Omental fat pad (tissue), 4 donors: ENCODE results near the gene DEFB110. TPM values are rescaled to one million over a fixed set of nuclear protein-coding genes. Genes with fewer than 3 reads are reported as not detected.

Experiments
- ATAC-seq: fragments of 150-250 bp; one replicate; pipeline ENCODE4 v1.9.1; 2016; ENCODE audit warnings: mild to moderate bottlenecking, moderate library complexity; ENCODE audit not compliant: low FRiP score
- DNase-seq: peaks from one replicate; pipeline ENCODE4 v3.0.0-alpha.2; 2019; ENCODE audit warnings: low spot score
- total RNA-seq, 4 donors: library from RNA; depleted of rRNA; stranded (reverse); fragments of >200 nt; gene quantifications; one replicate each; pipeline ENCODE4 v1.1.0, GENCODE V29; 2016
- TF ChIP-seq, protein P1 (sequence below), 3 donors: fragments of 450-650 bp; IDR thresholded peaks; one replicate each; pipeline ENCODE4 v1.5.1; 2016 to 2017; ENCODE audit warnings: antibody characterized with exemption in 3 of 3, mild to moderate bottlenecking in 3 of 3, moderate library complexity in 2 of 3

DEFB110 gene
- total RNA-seq, 4 donors from 2014 or later: not detected

DNA sequence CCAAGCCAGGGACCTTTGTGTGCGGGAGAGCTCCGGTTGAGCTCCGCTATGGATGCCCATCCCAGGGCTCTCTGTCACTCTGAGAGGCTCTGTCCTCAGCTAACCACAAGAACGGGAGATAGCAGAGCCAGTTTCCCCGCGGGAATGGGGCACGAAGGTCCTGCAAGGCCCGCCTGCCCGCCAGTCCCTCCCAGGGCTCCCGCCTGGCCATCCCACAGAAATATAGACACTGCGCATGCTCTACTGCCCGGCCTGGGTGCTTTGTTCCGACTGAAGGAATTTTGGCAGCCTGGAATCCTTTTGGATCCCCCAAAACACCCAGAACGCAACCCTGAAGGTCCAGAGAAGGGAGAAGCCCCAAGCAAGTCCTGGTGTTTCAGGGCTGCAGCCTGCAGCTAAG lies 8.6 kb upstream of the DEFB110 start:
- TF ChIP-seq, protein P1, sequence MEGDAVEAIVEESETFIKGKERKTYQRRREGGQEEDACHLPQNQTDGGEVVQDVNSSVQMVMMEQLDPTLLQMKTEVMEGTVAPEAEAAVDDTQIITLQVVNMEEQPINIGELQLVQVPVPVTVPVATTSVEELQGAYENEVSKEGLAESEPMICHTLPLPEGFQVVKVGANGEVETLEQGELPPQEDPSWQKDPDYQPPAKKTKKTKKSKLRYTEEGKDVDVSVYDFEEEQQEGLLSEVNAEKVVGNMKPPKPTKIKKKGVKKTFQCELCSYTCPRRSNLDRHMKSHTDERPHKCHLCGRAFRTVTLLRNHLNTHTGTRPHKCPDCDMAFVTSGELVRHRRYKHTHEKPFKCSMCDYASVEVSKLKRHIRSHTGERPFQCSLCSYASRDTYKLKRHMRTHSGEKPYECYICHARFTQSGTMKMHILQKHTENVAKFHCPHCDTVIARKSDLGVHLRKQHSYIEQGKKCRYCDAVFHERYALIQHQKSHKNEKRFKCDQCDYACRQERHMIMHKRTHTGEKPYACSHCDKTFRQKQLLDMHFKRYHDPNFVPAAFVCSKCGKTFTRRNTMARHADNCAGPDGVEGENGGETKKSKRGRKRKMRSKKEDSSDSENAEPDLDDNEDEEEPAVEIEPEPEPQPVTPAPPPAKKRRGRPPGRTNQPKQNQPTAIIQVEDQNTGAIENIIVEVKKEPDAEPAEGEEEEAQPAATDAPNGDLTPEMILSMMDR (IDR thresholded peaks at IDR 0.05): no peak
- no peak for DNase-seq
- ATAC-seq: no peak

DNA sequence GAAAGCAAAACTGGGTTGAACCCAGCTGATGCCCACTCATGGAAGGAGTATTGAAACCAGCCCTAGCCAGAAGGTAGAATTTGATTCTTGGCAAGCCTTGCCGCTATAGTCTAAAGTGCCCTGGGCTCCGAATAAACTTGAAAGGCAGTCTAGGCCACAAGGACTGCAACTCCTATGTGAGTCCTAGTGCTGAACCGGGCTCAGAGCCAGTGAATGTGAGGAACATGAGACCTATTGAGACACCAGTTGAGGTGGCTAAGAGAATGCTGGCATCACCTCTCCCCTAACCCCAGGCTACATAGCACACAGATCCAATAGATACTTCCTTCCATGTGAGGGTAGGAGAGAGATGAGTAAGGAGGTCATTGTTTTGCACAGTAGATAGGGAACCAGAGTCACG lies 3.5 kb upstream of the DEFB110 start:
- TF ChIP-seq, protein P1 (IDR thresholded peaks at IDR 0.05): no peak
- no peak for DNase-seq
- ATAC-seq: no peak

DNA sequence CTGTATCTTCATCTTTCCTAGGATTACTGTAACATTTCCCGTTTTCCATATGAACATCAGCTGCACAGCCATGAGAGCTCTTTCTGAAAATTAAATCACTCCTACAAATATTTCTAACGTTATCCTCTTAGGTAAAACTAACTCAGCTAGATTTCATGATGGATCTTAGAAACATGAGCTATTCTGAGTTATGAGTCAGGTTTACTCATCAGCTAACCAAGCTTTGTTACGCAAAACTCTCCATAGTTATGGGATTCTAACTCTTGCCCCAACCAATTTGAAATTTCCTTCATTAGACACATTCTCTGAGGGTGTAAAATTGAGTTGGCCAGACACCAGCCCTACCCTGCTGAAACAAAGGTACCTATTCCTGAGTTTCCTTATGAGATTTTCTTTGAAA lies 14.0 kb downstream of the DEFB110 start:
- ATAC-seq: no peak
- TF ChIP-seq, protein P1 (IDR thresholded peaks at IDR 0.05): no peak
- DNase-seq: no peak

DNA sequence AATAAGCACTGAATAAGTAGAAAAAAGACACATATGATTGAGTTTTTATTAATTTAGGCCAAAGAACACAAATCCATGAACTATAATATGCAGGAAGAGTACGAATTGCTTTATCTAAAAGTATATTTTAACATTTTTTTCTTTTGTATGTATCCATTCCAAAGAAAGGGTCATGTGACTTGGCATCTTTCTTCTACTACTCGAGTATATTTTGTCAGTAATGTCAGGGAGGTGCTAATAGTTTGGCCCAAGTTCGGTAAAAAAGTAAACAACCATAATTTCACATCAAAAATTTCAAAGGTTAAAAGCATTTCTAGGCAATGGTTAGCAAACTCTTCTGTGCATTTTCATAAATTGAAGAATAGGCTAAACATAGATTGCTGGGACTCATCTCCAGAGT lies 18.7 kb downstream of the DEFB110 start:
- DNase-seq: no peak
- no peak for ATAC-seq
- TF ChIP-seq, protein P1 (IDR thresholded peaks at IDR 0.05): no peak

DNA sequence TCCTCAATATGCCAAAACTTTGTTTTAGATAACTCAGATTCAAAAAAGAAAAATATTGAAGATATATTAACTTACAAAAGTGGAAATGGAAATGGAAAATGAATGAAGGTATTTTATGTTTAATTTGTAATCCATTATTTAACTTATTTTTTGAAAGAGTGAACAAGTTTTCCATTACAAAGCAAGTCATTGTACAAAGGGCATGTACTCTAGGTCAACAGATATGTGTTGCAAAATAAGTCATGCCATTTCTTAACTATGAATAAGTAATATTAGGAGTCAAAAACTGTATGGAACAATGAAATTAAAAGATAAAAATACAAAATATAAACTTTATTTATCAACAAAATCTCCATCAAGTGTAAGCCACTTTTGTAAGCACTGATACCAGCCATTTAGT lies 26.5 kb downstream of the DEFB110 start:
- no peak for DNase-seq
- TF ChIP-seq, protein P1 (IDR thresholded peaks at IDR 0.05): no peak
- no peak for ATAC-seq

DNA sequence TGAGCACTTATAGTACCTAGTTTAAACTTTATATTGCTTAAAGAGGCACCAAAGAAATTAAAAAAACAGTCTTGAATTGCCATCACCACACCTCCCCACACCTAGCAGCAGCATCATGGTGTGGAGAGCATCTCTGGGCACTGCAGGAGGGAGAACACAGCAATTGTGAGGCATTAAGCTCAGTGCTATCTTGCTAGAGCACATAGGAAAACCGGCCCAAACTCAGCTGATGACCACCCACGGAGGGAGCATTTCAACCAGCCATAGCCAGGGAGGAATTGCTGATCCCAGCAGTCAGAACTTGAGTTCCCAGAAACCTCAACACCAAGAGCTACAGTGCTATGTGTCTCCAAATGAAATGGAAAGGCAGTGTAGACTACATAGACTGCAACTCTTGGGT lies 32.9 kb downstream of the DEFB110 start:
- TF ChIP-seq, protein P1 (IDR thresholded peaks at IDR 0.05): no peak
- no peak for ATAC-seq
- DNase-seq: no peak

DNA sequence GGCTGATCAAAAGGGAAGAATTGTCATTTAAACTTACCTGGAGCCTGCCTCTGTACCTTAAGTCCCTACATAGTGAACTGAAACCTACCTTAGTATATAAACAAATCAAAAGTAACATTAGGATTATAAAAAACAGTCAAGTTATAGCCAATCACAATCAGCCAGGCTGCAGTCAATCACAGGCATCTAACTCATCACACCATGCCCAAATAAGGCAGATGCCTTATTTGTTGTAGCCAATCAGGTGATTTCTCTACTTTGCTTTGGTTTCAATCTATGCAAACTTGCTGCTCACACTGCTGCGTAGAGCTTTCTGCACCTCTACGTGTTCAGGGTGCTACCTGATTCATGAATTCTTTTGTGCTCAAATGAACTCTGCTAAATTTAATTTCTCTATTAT lies 34.0 kb downstream of the DEFB110 start:
- ATAC-seq (no peak), DNase-seq (no peak)
- TF ChIP-seq, protein P1 (IDR thresholded peaks at IDR 0.05): no peak
